ENCODE results near the gene KATNIP.

KATNIP gene

DNA sequence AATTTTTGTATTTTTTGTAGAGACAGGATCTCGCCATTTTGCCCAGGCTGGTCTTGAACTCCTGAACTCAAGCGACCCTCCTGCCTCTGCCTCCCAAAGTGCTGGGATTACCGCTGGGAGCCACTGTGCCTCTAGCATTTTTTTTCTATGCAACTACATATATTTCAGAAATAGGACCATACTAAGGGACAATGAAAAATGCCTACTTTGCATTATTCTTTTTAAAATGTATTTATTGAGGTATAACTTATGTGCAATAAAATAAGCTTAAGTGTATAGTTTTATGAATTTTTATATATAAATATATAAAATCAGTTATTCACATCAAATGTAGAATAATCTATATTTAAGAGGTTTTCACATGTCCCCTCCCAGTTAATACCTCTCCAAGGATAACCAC lies 38.1 kb downstream of the KATNIP start:
- Histone ChIP-seq H3K27ac (ENCODE audit: low read length) (no peak overlapping the region), H3K9ac (ENCODE audit: low read depth, low read length) (no peak overlapping the region)

DNA sequence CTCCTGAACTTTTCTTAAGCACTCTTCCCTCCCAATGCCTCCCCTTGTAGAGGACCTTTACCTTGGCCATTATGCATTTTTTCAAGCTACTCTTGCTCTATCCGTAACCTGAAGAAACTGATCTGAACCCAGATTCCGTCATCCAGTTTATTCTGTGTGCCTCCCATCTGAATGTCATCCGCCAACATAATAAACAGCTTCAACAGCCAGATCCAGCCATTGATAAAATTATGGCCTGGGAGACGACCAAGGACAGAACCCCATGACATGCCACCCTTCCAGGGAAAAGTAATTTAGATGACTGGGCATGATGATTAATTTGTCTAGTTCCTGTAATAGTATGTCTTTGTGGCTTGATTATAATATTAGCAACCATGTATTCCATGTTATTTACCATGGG lies 41.9 kb downstream of the KATNIP start:
- Histone ChIP-seq H3K9me3 (ENCODE audit: insufficient read depth, low read depth, low read length) (no peaks in the 10 kb centered on the region), H3K4me3 (ENCODE audit: low read length) (no peak overlapping the region), H3K9ac (ENCODE audit: low read depth, low read length) (no peak overlapping the region), H3K27me3 (ENCODE audit: insufficient read depth, low read length) (no peaks in the 10 kb centered on the region), H3K27ac (ENCODE audit: low read length) (no peak overlapping the region), H3K4me1 (ENCODE audit: insufficient read depth, low read length) (no peaks in the 10 kb centered on the region), H3K36me3 (ENCODE audit: insufficient read depth, low read depth, low read length) (no peaks in the 10 kb centered on the region)

More for the DNA sequence above, 38.1 kb downstream of the KATNIP start:
- no peaks in the 10 kb centered on the region for H3K27me3 ChIP-seq (ENCODE audit: insufficient read depth, low read length)
- no peak overlapping the region for H3K4me3 ChIP-seq (ENCODE audit: low read length)
- no peaks in the 10 kb centered on the region for H3K4me1 ChIP-seq (ENCODE audit: insufficient read depth, low read length)
- no peaks in the 10 kb centered on the region for H3K9me3 ChIP-seq (ENCODE audit: insufficient read depth, low read depth, low read length)
- no peaks in the 10 kb centered on the region for H3K36me3 ChIP-seq (ENCODE audit: insufficient read depth, low read depth, low read length)

DNA sequence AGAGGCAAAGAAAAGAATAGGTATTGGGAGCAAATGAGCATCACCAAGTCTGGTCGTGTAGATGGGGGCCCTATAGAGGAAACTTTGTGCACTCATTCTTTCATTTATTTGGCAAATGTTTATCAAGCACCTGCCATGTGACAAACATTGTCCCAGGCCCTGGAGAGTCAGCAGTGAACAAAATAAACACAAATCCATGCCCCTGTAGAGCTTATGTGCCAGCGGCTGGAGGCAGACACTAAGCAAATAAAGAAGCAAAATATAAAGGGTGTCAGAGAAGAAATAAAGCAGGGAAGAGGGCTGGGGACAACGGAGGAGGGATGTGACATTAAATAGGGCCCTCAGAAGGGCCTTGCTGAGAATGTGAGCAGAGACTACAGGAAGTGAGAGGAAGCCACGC lies 45.5 kb downstream of the KATNIP start:
- H3K9ac ChIP-seq (ENCODE audit: low read depth, low read length): no peak overlapping the region
- H3K4me1 ChIP-seq (ENCODE audit: insufficient read depth, low read length): peaks cover 8% of the 10 kb centered on the region
- H3K27me3 ChIP-seq (ENCODE audit: insufficient read depth, low read length): no peaks in the 10 kb centered on the region
- no peaks in the 10 kb centered on the region for H3K36me3 ChIP-seq (ENCODE audit: insufficient read depth, low read depth, low read length)
- no peak overlapping the region for H3K27ac ChIP-seq (ENCODE audit: low read length)
- no peak overlapping the region for H3K4me3 ChIP-seq (ENCODE audit: low read length)
- no peaks in the 10 kb centered on the region for H3K9me3 ChIP-seq (ENCODE audit: insufficient read depth, low read depth, low read length)

DNA sequence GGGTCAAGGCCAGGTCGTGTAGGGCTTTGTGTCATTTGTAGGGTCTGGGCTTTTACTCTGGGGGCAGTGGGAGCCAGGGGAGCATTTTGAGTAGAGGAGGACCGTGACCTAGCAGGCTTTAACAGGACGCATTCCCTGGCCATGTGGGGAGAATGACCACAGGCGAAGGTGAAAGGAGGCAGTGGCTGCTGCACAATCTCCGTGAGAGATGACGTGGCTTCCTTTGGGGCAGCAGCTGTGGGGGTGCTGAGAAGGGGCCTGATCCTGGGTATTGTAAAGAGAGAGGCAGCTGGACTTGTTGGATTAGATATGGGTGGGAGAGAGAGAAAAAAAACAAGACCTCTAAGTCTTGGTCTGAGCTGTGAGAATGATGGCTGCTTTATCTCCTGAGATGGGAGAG lies 46.0 kb downstream of the KATNIP start:
- H3K4me1 ChIP-seq (ENCODE audit: insufficient read depth, low read length): peaks cover 9% of the 10 kb centered on the region
- H3K4me3 ChIP-seq (ENCODE audit: low read length): no peak overlapping the region
- H3K27ac ChIP-seq (ENCODE audit: low read length): no peak overlapping the region
- no peaks in the 10 kb centered on the region for H3K36me3 ChIP-seq (ENCODE audit: insufficient read depth, low read depth, low read length)
- no peaks in the 10 kb centered on the region for H3K9me3 ChIP-seq (ENCODE audit: insufficient read depth, low read depth, low read length)
- H3K9ac ChIP-seq (ENCODE audit: low read depth, low read length): no peak overlapping the region
- H3K27me3 ChIP-seq (ENCODE audit: insufficient read depth, low read length): no peaks in the 10 kb centered on the region

DNA sequence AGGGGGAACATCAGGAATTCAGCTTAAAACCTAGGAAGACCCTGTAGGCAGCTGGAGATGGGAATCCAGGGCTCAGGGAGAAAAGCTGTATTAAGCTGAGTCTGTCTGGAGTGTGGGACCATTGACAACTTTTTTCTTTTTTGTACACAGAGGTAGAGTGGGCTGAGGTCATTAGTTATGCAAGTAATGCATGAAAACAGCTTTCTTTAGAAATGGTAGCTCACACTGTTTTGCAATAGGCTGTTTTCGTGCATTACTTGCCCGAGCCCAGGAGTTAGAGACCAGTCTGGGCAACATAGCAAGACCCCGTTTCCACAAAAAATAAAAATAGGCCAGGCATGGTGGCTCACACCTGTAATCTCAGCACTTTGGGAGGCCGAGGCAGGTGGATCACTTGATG lies 46.5 kb downstream of the KATNIP start:
- H3K27ac ChIP-seq (ENCODE audit: low read length): no peak overlapping the region
- no peaks in the 10 kb centered on the region for H3K36me3 ChIP-seq (ENCODE audit: insufficient read depth, low read depth, low read length)
- H3K9me3 ChIP-seq (ENCODE audit: insufficient read depth, low read depth, low read length): no peaks in the 10 kb centered on the region
- H3K4me1 ChIP-seq (ENCODE audit: insufficient read depth, low read length): peaks cover 11% of the 10 kb centered on the region
- no peaks in the 10 kb centered on the region for H3K27me3 ChIP-seq (ENCODE audit: insufficient read depth, low read length)
- no peak overlapping the region for H3K9ac ChIP-seq (ENCODE audit: low read depth, low read length)
- no peak overlapping the region for H3K4me3 ChIP-seq (ENCODE audit: low read length)

DNA sequence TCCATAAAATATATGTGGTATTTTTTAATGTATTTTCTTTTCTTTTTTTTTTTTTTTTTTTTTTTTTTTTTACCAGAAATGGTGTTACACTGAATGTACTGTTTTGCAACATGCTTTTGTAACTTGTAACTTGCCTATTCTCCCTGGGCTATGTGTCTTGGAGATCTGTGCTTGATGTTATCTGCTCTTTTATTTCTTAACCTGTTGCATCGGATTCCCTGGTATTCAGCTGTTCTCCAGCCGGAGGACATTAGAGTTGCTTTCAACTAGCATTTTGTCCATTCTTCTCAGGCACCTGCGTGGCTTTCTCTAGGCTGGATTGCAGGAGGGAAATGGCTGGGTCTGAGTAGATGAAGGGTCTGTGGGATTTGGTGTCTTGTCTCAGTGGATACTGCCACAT lies 47.4 kb downstream of the KATNIP start:
- Histone ChIP-seq H3K27me3 (ENCODE audit: insufficient read depth, low read length) (no peaks in the 10 kb centered on the region), H3K27ac (ENCODE audit: low read length) (no peak overlapping the region), H3K9me3 (ENCODE audit: insufficient read depth, low read depth, low read length) (no peaks in the 10 kb centered on the region), H3K9ac (ENCODE audit: low read depth, low read length) (no peak overlapping the region), H3K36me3 (ENCODE audit: insufficient read depth, low read depth, low read length) (no peaks in the 10 kb centered on the region), H3K4me1 (ENCODE audit: insufficient read depth, low read length) (peaks cover 11% of the 10 kb centered on the region), H3K4me3 (ENCODE audit: low read length) (no peak overlapping the region)

DNA sequence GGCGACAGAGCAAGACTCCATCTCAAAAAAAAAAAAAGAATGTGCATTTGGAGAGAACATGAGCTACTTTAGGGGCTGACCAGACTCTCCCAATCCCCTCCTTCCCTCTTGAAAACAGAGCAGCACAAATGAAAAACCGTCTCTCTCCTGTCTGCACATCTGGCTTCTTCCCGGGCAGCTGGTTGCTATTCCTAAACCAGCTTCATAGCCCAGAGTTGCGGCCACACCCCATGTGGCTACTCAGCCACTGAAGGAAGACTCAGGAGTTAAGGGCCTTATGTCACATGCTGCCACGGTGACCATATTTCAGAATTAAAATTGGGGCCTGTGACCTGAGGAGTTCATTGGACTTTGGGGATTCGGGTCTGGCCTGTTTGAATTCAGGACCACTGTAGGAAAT lies 48.3 kb downstream of the KATNIP start:
- Histone ChIP-seq H3K36me3 (ENCODE audit: insufficient read depth, low read depth, low read length) (no peaks in the 10 kb centered on the region), H3K27ac (ENCODE audit: low read length) (no peak overlapping the region), H3K9me3 (ENCODE audit: insufficient read depth, low read depth, low read length) (no peaks in the 10 kb centered on the region), H3K9ac (ENCODE audit: low read depth, low read length) (no peak overlapping the region), H3K4me3 (ENCODE audit: low read length) (no peak overlapping the region), H3K27me3 (ENCODE audit: insufficient read depth, low read length) (no peaks in the 10 kb centered on the region), H3K4me1 (ENCODE audit: insufficient read depth, low read length) (peaks cover 14% of the 10 kb centered on the region)

DNA sequence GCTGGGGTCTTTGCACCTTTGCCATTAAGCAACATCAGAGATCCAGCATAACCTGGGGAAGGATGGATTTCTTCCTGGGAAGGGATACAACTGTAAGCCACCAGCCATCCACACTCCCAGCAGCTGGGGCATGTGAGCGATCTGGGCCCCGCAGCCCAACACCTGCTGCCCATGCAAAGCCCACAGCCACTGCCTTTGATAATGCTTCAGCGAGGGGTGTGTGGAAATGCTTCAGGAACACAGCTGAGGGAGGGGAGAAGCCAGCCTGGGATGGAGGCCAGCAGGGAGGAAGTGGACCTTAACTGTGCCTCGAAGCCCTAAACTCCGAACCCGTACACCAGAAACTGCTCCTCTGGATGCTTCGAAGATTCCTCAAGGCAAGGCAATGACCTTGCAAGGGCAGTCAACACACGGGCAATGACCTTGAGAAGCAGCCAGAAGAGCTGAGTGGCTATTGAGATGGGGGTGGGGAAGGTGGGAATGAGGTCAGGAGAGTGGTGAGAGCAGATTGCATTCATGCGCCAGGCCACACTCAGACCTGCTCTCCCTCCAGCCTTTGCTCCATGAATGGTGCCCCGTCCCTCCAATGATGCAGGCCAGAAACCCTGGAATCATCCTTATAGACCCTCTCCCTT lies 49.1 kb downstream of the KATNIP start:
- H3K27ac ChIP-seq (ENCODE audit: low read length): no peak overlapping the region
- no peak overlapping the region for H3K9ac ChIP-seq (ENCODE audit: low read depth, low read length)
- no peaks in the 10 kb centered on the region for H3K36me3 ChIP-seq (ENCODE audit: insufficient read depth, low read depth, low read length)
- no peaks in the 10 kb centered on the region for H3K27me3 ChIP-seq (ENCODE audit: insufficient read depth, low read length)
- no peaks in the 10 kb centered on the region for H3K9me3 ChIP-seq (ENCODE audit: insufficient read depth, low read depth, low read length)
- H3K4me3 ChIP-seq (ENCODE audit: low read length): no peak overlapping the region
- H3K4me1 ChIP-seq (ENCODE audit: insufficient read depth, low read length): peaks cover 16% of the 10 kb centered on the region

DNA sequence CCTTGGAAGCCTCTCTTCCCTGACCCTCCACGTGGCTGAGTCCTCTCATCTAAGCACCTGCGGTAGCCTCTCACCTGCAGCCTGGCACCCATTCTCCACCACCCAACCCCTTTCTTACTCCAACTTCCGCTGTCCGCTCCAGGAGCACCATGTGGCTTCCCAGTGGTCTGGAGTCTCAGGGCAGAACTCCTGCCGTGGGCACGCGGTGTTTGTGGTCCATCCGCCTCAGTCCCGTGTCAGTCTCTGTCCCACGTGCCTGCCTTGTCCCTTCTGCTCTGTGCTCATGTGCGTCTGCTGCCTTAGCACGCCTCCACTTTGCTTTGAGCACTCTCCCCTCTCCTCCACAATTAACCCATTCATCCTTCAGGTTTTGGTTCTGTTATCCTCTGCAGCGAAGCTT lies 49.7 kb downstream of the KATNIP start:
- no peak overlapping the region for H3K4me3 ChIP-seq (ENCODE audit: low read length)
- H3K36me3 ChIP-seq (ENCODE audit: insufficient read depth, low read depth, low read length): no peaks in the 10 kb centered on the region
- peaks cover 16% of the 10 kb centered on the region for H3K4me1 ChIP-seq (ENCODE audit: insufficient read depth, low read length)
- no peaks in the 10 kb centered on the region for H3K27me3 ChIP-seq (ENCODE audit: insufficient read depth, low read length)
- no peak overlapping the region for H3K27ac ChIP-seq (ENCODE audit: low read length)
- H3K9me3 ChIP-seq (ENCODE audit: insufficient read depth, low read depth, low read length): no peaks in the 10 kb centered on the region
- H3K9ac ChIP-seq (ENCODE audit: low read depth, low read length): no peak overlapping the region; the same call in 1 of the 2 replicates
